ENCODE measurements around the gene MED13L.

The MED13L gene

GRCh38 chr12:116024769-116025168, 252.7 kb downstream of the MED13L start:
- H3K27ac ChIP-seq, result no peak overlapping the region
- TF ChIP-seq ZFX (IDR thresholded peaks at IDR 0.05; ENCODE audit: borderline replicate concordance) (no peak), CTCF (IDR thresholded peaks at IDR 0.05) (no peak)

GRCh38 chr12:116019415-116019814, 258.1 kb downstream of the MED13L start:
- TF ChIP-seq CTCF (IDR thresholded peaks at IDR 0.05) (no peak), ZFX (IDR thresholded peaks at IDR 0.05; ENCODE audit: borderline replicate concordance) (no peak)
- no peak overlapping the region for H3K27ac ChIP-seq

- TF ChIP-seq ZFX (IDR thresholded peaks at IDR 0.05; ENCODE audit: borderline replicate concordance), result no peak
- TF ChIP-seq CTCF (IDR thresholded peaks at IDR 0.05), result no peak
- no peak overlapping the region for H3K27ac ChIP-seq
Observed at GRCh38 chr12:116018282-116018681, 259.2 kb downstream of the MED13L start.

- TF ChIP-seq ZFX (IDR thresholded peaks at IDR 0.05; ENCODE audit: borderline replicate concordance) (no peak), CTCF (IDR thresholded peaks at IDR 0.05) (peak; percentile 68)
- H3K27ac ChIP-seq, result no peak overlapping the region
Observed at GRCh38 chr12:116015525-116015924, 262.0 kb downstream of the MED13L start.

GRCh38 chr12:116012757-116013156, 264.7 kb downstream of the MED13L start:
- H3K27ac ChIP-seq, result no peak overlapping the region
- TF ChIP-seq CTCF (IDR thresholded peaks at IDR 0.05), result no peak

- TF ChIP-seq CTCF (IDR thresholded peaks at IDR 0.05), result no peak
- no peak for TF ChIP-seq ZFX (IDR thresholded peaks at IDR 0.05; ENCODE audit: borderline replicate concordance)
- no peak overlapping the region for H3K27ac ChIP-seq
Observed at GRCh38 chr12:116011217-116011616, 266.3 kb downstream of the MED13L start.

GRCh38 chr12:116010467-116010866, 267.0 kb downstream of the MED13L start:
- TF ChIP-seq ZFX (IDR thresholded peaks at IDR 0.05; ENCODE audit: borderline replicate concordance), result no peak
- TF ChIP-seq CTCF (IDR thresholded peaks at IDR 0.05), result no peak
- H3K27ac ChIP-seq, result no peak overlapping the region

All from 22Rv1 (cell line).